B cell (primary cell): Measurements from ENCODE around the gene ZNRD2. TPM values are rescaled to one million over a fixed set of nuclear protein-coding genes. Genes with fewer than 3 reads are reported as not detected.
A peak's percentile ranks its signal among the peaks of the same experiment; 100 is the strongest.

ENCODE experiments used
- ATAC-seq: fragments of 200-7000 bp; cut with Tn5 transposase; one replicate; pipeline ENCODE4 v1.10.0; 2021; ENCODE audit warnings: low read depth, mild to moderate bottlenecking, moderate number of reproducible peaks, moderate library complexity
- CTCF ChIA-PET: fragments of 350-600 bp; sonication (Branson Sonifier 250); formaldehyde crosslinking; loops from one replicate; lab custom pipeline; 2021; ENCODE audit warnings: antibody characterized with exemption, inconsistent platforms; lab: Charles Lee
- POLR2A ChIA-PET: fragments of 350-600 bp; sonication (Branson Sonifier 250); formaldehyde crosslinking; loops from one replicate; lab custom pipeline; 2021; ENCODE audit warnings: antibody characterized with exemption; lab: Charles Lee
- DNase-seq: peaks from one replicate; pipeline ENCODE4 v3.0.0; 2013
- H2AFZ ChIP-seq: 2 replicates; pipeline ENCODE4 v1.6.1; 2012; ENCODE audit warnings: mild to moderate bottlenecking, low read depth, low read length; ENCODE audit not compliant: insufficient read depth, poor library complexity, severe bottlenecking
- H3K27ac ChIP-seq, 2 donors: 1 replicate in 1 of 2; 2 replicates in 1 of 2; pipeline ENCODE4 v1.5.1; 2012 to 2013; ENCODE audit warnings: low read length in 2 of 2, mild to moderate bottlenecking in 2 of 2, moderate library complexity in 1 of 2
- H3K27me3 ChIP-seq, 4 experiments: fragments of 200-600 bp in 1 of 4; sonication (generic) in 1 of 4; replicated peaks in 1 of 4; 1 replicate in 2 of 4; 2 replicates in 2 of 4; pipeline versions ENCODE4 v1.6.1 to v1.7.0; 2013 to 2016; ENCODE audit warnings: low read length in 3 of 4, mild to moderate bottlenecking in 2 of 4, mixed read lengths in 1 of 4, moderate library complexity in 1 of 4; ENCODE audit not compliant: insufficient read depth in 4 of 4, control insufficient read depth in 3 of 4; ENCODE audit errors: control extremely low read depth in 1 of 4
- H3K36me3 ChIP-seq, 2 experiments: replicated peaks in 1 of 2; 1 replicate in 1 of 2; 2 replicates in 1 of 2; pipeline versions ENCODE4 v1.6.1 to v1.7.1; 2013; ENCODE audit warnings: low read length in 1 of 2; ENCODE audit not compliant: insufficient read depth in 2 of 2, control insufficient read depth in 1 of 2; ENCODE audit errors: control extremely low read depth in 1 of 2, extremely low read depth in 1 of 2
- H3K4me1 ChIP-seq, 2 donors: fragments of 200-600 bp in 1 of 2; sonication (generic) in 1 of 2; 1 replicate in 1 of 2; 2 replicates in 1 of 2; pipeline versions ENCODE4 v1.5.1 to v1.6.1; 2013 to 2017; ENCODE audit warnings: low read length in 2 of 2; ENCODE audit not compliant: control insufficient read depth in 2 of 2, insufficient read depth in 2 of 2
- H3K4me2 ChIP-seq: replicated peaks from 2 replicates; pipeline ENCODE3; 2012; ENCODE audit warnings: mild to moderate bottlenecking, low read depth, low read length; ENCODE audit not compliant: poor library complexity, severe bottlenecking
- H3K4me3 ChIP-seq, 5 experiments: fragments of 200-600 bp in 1 of 5; sonication (generic) in 1 of 5; 1 replicate in 3 of 5; 2 replicates in 2 of 5; pipeline versions ENCODE4 v1.5.1 to v1.7.0; 2011 to 2016; ENCODE audit warnings: low read length in 4 of 5, mild to moderate bottlenecking in 4 of 5, low read depth in 2 of 5, control low read depth in 1 of 5, moderate library complexity in 1 of 5; ENCODE audit not compliant: insufficient read depth in 1 of 5; ENCODE audit errors: control extremely low read depth in 1 of 5, extremely low read depth in 1 of 5
- H3K79me2 ChIP-seq: fragments of 200-600 bp; sonication (generic); one replicate; pipeline ENCODE4 v1.6.0; 2016; ENCODE audit warnings: low read length; ENCODE audit not compliant: control insufficient read depth, insufficient read depth
- H3K9ac ChIP-seq: fragments of 200-600 bp; sonication (generic); 2 replicates; pipeline ENCODE4 v1.6.1; 2017; ENCODE audit warnings: mild to moderate bottlenecking, low read length, moderate library complexity
- H3K9me3 ChIP-seq, 3 donors: one replicate each; pipeline versions ENCODE4 v1.6.1 to v1.7.1; 2013; ENCODE audit warnings: low read length in 2 of 3; ENCODE audit not compliant: control insufficient read depth in 2 of 3, insufficient read depth in 1 of 3; ENCODE audit errors: control extremely low read depth in 1 of 3
- H4K20me1 ChIP-seq: 2 replicates; pipeline ENCODE4 v1.6.0; 2012; ENCODE audit warnings: mild to moderate bottlenecking, low read length; ENCODE audit not compliant: insufficient read depth, control insufficient read depth, poor library complexity, severe bottlenecking
- H3K27ac Mint-ChIP-seq: one replicate; pipeline ENCODE4 v1.8.0; 2021; ENCODE audit warnings: mixed read lengths
- H3K27me3 Mint-ChIP-seq: one replicate; pipeline ENCODE4 v1.8.0; 2021; ENCODE audit warnings: mixed read lengths
- H3K4me1 Mint-ChIP-seq: one replicate; pipeline ENCODE4 v1.8.0; 2021; ENCODE audit warnings: mixed read lengths
- H3K4me3 Mint-ChIP-seq: one replicate; pipeline ENCODE4 v1.8.0; 2021; ENCODE audit warnings: mixed read lengths
- H3K9me3 Mint-ChIP-seq: one replicate; pipeline ENCODE4 v1.8.0; 2022; ENCODE audit warnings: mixed read lengths; ENCODE audit not compliant: insufficient read depth
- CTCF ChIP-seq: fragments of 200-600 bp; IDR thresholded peaks from one replicate; pipeline ENCODE4 v1.8.0; 2022; ENCODE audit warnings: antibody characterized with exemption, mild to moderate bottlenecking
- EZH2 ChIP-seq: IDR thresholded peaks from 2 replicates; pipeline ENCODE4 v1.6.1; 2012; ENCODE audit warnings: borderline replicate concordance, low read depth, mild to moderate bottlenecking, moderate library complexity, low read length; ENCODE audit not compliant: insufficient read depth, poor library complexity, severe bottlenecking
- WGBS: methylation state at CpG from one replicate; pipeline ENCODE4 v1.1.5; 2013; ENCODE audit warnings: missing lambda C conversion rate; ENCODE audit not compliant: insufficient coverage; 5-methylcytosine and 5-hydroxymethylcytosine counted together
- intact Hi-C: fragments of 100-400 bp; cut with micrococcal nuclease; formaldehyde crosslinking; loops from one replicate; pipeline ENCODE4 v1.10.0; 2022
- polyA plus RNA-seq: library from polyadenylated mRNA; depleted of rRNA; stranded (reverse); fragments of >200 nt; gene quantifications from 2 replicates; pipeline ENCODE4 v1.2.3, GENCODE V29; 2012
- total RNA-seq, 2 donors: library from RNA; stranded (reverse); fragments of 120-200 nt in 1 of 2; gene quantifications; 1 replicate in 1 of 2; 2 replicates in 1 of 2; pipeline versions ENCODE4 v1.2.3 to v1.2.4, GENCODE V29; 2013 to 2022

The ZNRD2 gene
- total and polyA plus RNA-seq, 2 donors (not counting 1 experiment from before 2014, with no cell fraction given) = 22.1 to 112 TPM

- H3K4me3 Mint-ChIP-seq = peak overlapping the region; percentile 61
- Histone ChIP-seq H3K9me3 (no peaks in the 10 kb centered on the region), H3K4me2 (peak overlapping the region; percentile 61), H3K27me3 (no peaks in the 10 kb centered on the region), H3K79me2 (peaks cover 5% of the 10 kb centered on the region), H3K9ac (no peak overlapping the region), H3K27ac (no peak overlapping the region), H3K4me3 (no peak overlapping the region), H2AFZ (no peak overlapping the region), H3K4me1 (peaks cover 39 to 64% of the 10 kb centered on the region in 2 donors), H4K20me1 (no peaks in the 10 kb centered on the region), H3K36me3 (no peaks in the 10 kb centered on the region)
- H3K27ac Mint-ChIP-seq = peak overlapping the region; percentile 89
- no peaks in the 10 kb centered on the region for H3K27me3 Mint-ChIP-seq
- 80% methylated on average over 8 of the region's 9 CpGs for WGBS
- H3K4me1 Mint-ChIP-seq = peaks cover 67% of the 10 kb centered on the region
- ATAC-seq (no peak), DNase-seq (no peak)
- TF ChIP-seq CTCF (peak; percentile 42), EZH2 (no peak)
- POLR2A ChIA-PET = interaction anchor here (0.6 to 1.9 kb wide), 7 partner anchors 12 to 91 kb away, joined by 3 to 13 read pairs (median 4); partner anchors contain the start of gene SCYL1
- CTCF ChIA-PET = interaction anchor here (0.7 to 4.1 kb wide), 27 partner anchors 9 to 286 kb away, joined by 3 to 108 read pairs (median 5); partner anchors contain the start of genes EHBP1L1, FAM89B, MALAT1 and RELA
- H3K9me3 Mint-ChIP-seq = no peaks in the 10 kb centered on the region
- intact Hi-C loops = loop anchor here (1.0 kb wide), 2 partner anchors 12 to 36 kb away; no protein-coding TSS in a partner anchor
These were observed 17.8 kb upstream of the ZNRD2 start for GRCh38 chr11:65552388-65552951.
